HepG2 (cell line): ENCODE measurements around the gene PJA2. TPM values are rescaled to one million over a fixed set of nuclear protein-coding genes. Genes with fewer than 3 reads are reported as not detected.

ENCODE experiments used
- ATAC-seq: fragments of 200-7000 bp; cut with Tn5 transposase; 3 replicates; pipeline ENCODE4 v1.9.1; 2020; ENCODE audit warnings: mild to moderate bottlenecking, moderate library complexity
- BruUV-seq: library from RNA; stranded (reverse); fragments of 400-500 nt; replicated peaks from 2 replicates; lab custom pipeline; 2021; lab: Mats Ljungman, UMichigan
- CTCF ChIA-PET: fragments of 300-600 bp; formaldehyde crosslinking; extraction: SDS; loops from one replicate; lab custom pipeline; 2021; ENCODE audit warnings: low total read pairs, inconsistent platforms, low intra/inter-chr PET ratio; lab: Yijun Ruan, JAX
- POLR2A ChIA-PET: fragments of 350-600 bp; sonication (Branson Sonifier 250); formaldehyde crosslinking; loops from one replicate; lab custom pipeline; 2020; ENCODE audit warnings: antibody characterized with exemption, inconsistent platforms; lab: Yijun Ruan, JAX
- DNase-seq: peaks from one replicate; pipeline ENCODE4 v3.0.0-alpha.2; 2015; ENCODE audit warnings: low spot score
- FAIRE-seq: peaks from 3 replicates; lab custom pipeline; 2011; peaks lifted over from hg19 to GRCh38; lab: Jason Lieb, UNC
- H2AFZ ChIP-seq: one replicate; pipeline ENCODE4 v1.6.1; 2011; ENCODE audit warnings: low read length, inconsistent platforms
- H3K27ac ChIP-seq: fragments of 300-600 bp; 3 replicates; pipeline ENCODE4 v1.8.0; 2011; ENCODE audit warnings: mixed run types, mild to moderate bottlenecking, mixed read lengths, low read length, inconsistent platforms; ENCODE audit not compliant: insufficient read depth; ENCODE audit errors: extremely low read length
- H3K27me3 ChIP-seq, 2 experiments: fragments of 200-600 bp in 1 of 2; 2 replicates in 1 of 2; 3 replicates in 1 of 2; pipeline versions ENCODE4 v1.6.0 to v1.8.0; 2011; ENCODE audit warnings: low read length in 2 of 2, mild to moderate bottlenecking in 2 of 2, moderate library complexity in 2 of 2, inconsistent platforms in 1 of 2; ENCODE audit not compliant: insufficient read depth in 2 of 2, control insufficient read depth in 1 of 2
- H3K36me3 ChIP-seq, 2 experiments: fragments of 200-600 bp in 1 of 2; replicated peaks in 1 of 2; 2 replicates in 1 of 2; 3 replicates in 1 of 2; pipeline versions ENCODE4 v1.5.1 to v1.8.0; 2011; ENCODE audit warnings: low read length in 2 of 2, inconsistent platforms in 1 of 2; ENCODE audit not compliant: insufficient read depth in 2 of 2, control insufficient read depth in 1 of 2
- H3K4me1 ChIP-seq: 2 replicates; pipeline ENCODE4 v1.5.1; 2012; ENCODE audit warnings: low read length, inconsistent platforms; ENCODE audit not compliant: insufficient read depth
- H3K4me2 ChIP-seq: 2 replicates; pipeline ENCODE4 v1.6.0; 2011; ENCODE audit warnings: low read depth, low read length, inconsistent platforms
- H3K4me3 ChIP-seq, 3 experiments: fragments of 200-600 bp in 1 of 3; sonication (generic), shearing (Covaris generic) in 1 of 3; replicated peaks in 1 of 3; 2 replicates each; pipeline ENCODE4 v1.5.1; 2011 to 2016; ENCODE audit warnings: low read length in 3 of 3, inconsistent platforms in 2 of 3, low read depth in 2 of 3, mild to moderate bottlenecking in 2 of 3, control low read depth in 1 of 3, mixed read lengths in 1 of 3; ENCODE audit not compliant: insufficient read depth in 1 of 3
- H3K79me2 ChIP-seq: one replicate; pipeline ENCODE4 v1.6.1; 2011; ENCODE audit warnings: low read length, inconsistent platforms; ENCODE audit not compliant: insufficient read depth
- H3K9ac ChIP-seq: 2 replicates; pipeline ENCODE4 v1.6.0; 2011; ENCODE audit warnings: mild to moderate bottlenecking, low read depth, low read length, inconsistent platforms; ENCODE audit not compliant: insufficient read depth
- H3K9me3 ChIP-seq: 2 replicates; pipeline ENCODE4 v1.5.1; 2012; ENCODE audit warnings: mild to moderate bottlenecking, low read length
- H4K20me1 ChIP-seq: 2 replicates; pipeline ENCODE4 v1.6.0; 2011; ENCODE audit warnings: inconsistent platforms, mild to moderate bottlenecking, low read length, moderate library complexity; ENCODE audit not compliant: insufficient read depth
- DRAP1 ChIP-seq: IDR thresholded peaks from 2 replicates; pipeline ENCODE4 v1.6.1; 2016; ENCODE audit warnings: missing genetic modification reagents, missing compliant biosample characterization
- EHMT2 ChIP-seq: fragments of 200-600 bp; sonication (generic); IDR thresholded peaks from 2 replicates; pipeline ENCODE4 v1.7.0; 2017; ENCODE audit warnings: antibody characterized with exemption, low read depth, low read length, borderline replicate concordance
- MEIS2 ChIP-seq: sonication (generic); formaldehyde crosslinking; IDR thresholded peaks from 2 replicates; pipeline ENCODE4 v1.9.0; 2021; ENCODE audit warnings: mild to moderate bottlenecking, missing genetic modification reagents
- SMARCC2 ChIP-seq: fragments of 450-650 bp; IDR thresholded peaks from 2 replicates; pipeline ENCODE4 v1.6.1; 2017; ENCODE audit warnings: antibody characterized with exemption, mild to moderate bottlenecking
- TFAP4 ChIP-seq: sonication (generic); IDR thresholded peaks from 2 replicates; pipeline ENCODE4 v1.6.1; 2016; ENCODE audit warnings: low read depth, borderline replicate concordance
- U2AF2 ChIP-seq: fragments of 200-400 bp; formaldehyde crosslinking; IDR thresholded peaks from 2 replicates; pipeline ENCODE4 v1.6.1; 2017; ENCODE audit warnings: low read depth, mild to moderate bottlenecking, low read length
- ZMAT3 ChIP-seq: sonication (generic); formaldehyde crosslinking; conservative IDR thresholded peaks from 2 replicates; pipeline ENCODE4 v1.7.0; 2021; ENCODE audit warnings: missing genetic modification reagents
- ZNF850 ChIP-seq: sonication (generic); formaldehyde crosslinking; conservative IDR thresholded peaks from 2 replicates; pipeline ENCODE4 v1.9.0; 2021; ENCODE audit warnings: mild to moderate bottlenecking, missing genetic modification reagents
- WGBS: methylation state at CpG from one replicate; pipeline ENCODE4 v1.1.6; 2017; ENCODE audit warnings: low lambda C conversion rate; 5-methylcytosine and 5-hydroxymethylcytosine counted together
- in situ Hi-C: cut with HindIII; loops from 2 replicates; pipeline ENCODE4 v1.10.0; 2017; ENCODE audit warnings: low pct_unique_long_range_greater_than_20kb; ENCODE audit not compliant: extremely low pct_ligation_motif_present
- intact Hi-C: fragments of 100-400 bp; cut with micrococcal nuclease; formaldehyde crosslinking; loops from one replicate; pipeline ENCODE4 v1.10.0; 2022; ENCODE audit not compliant: unreplicated experiment
- polyA plus RNA-seq, 8 experiments: library from polyadenylated mRNA; depleted of rRNA in 3 of 8; stranded (reverse) in 7 of 8; unstranded in 1 of 8; fragments of >200 nt; fragmentation: Illumina TruSeq in 4 of 8; extraction: Trizol in 4 of 8; gene quantifications; 2 replicates each; pipeline versions ENCODE4 v1.2.1 to v1.2.3, GENCODE V29; 2011 to 2016; ENCODE audit warnings: low read depth in 4 of 8, missing spikeins in 1 of 8, mixed read lengths in 1 of 8; ENCODE audit not compliant: insufficient read depth in 1 of 8
- total RNA-seq, 5 experiments: library from RNA; depleted of rRNA; stranded (reverse); fragments of >200 nt; fragmentation: Illumina TruSeq; extraction: Trizol; gene quantifications; 2 replicates each; pipeline ENCODE4 v1.2.3, GENCODE V29; 2016; ENCODE audit warnings: low read depth in 1 of 5

The PJA2 gene
- total and polyA plus RNA-seq, 2 of the 13 experiments (the other 11 are each of a cell fraction or from before 2014, with no cell fraction given), result 39.4 to 41.4 TPM

GRCh38 chr5:109319351-109319750, 90.4 kb downstream of the PJA2 start:
- DNase-seq (no peak), ATAC-seq (peak; percentile 14; the same call in 2 of the 3 replicates)
- CTCF ChIA-PET, result no interaction called here
- Histone ChIP-seq H3K4me3 (no peak overlapping the region), H2AFZ (no peak overlapping the region), H4K20me1 (no peaks in the 10 kb centered on the region), H3K79me2 (no peaks in the 10 kb centered on the region)
- TF ChIP-seq EHMT2 (no peak), TFAP4 (no peak), ZNF850 (CRISPR knock-in tag) (no peak), DRAP1 (CRISPR knock-in tag) (no peak), U2AF2 (no peak), MEIS2 (CRISPR knock-in tag) (no peak), ZMAT3 (no peak), SMARCC2 (no peak)
- TF ChIP-seq, all 625 proteins: peak for 0
- H3K27ac ChIP-seq, result no peak overlapping the region
- POLR2A ChIA-PET, result no interaction called here
- no peak overlapping the region for H3K9ac ChIP-seq
- WGBS, result 62% methylated on average over 7 of the region's 7 CpGs
- no peak overlapping the region for H3K4me2 ChIP-seq
- H3K36me3 ChIP-seq, result no peaks in the 10 kb centered on the region
- intact Hi-C loops, result no loop called here
- H3K27me3 ChIP-seq, result no peaks in the 10 kb centered on the region
- peaks cover 17% of the 10 kb centered on the region for H3K4me1 ChIP-seq
- H3K9me3 ChIP-seq, result no peaks in the 10 kb centered on the region
- BruUV-seq, result no TSS peak
- no peak for FAIRE-seq
- in situ Hi-C loops, result no loop called here
